Thyroid gland (tissue), 4 donors: ENCODE data around the gene FAM98A. TPM values are rescaled to one million over a fixed set of nuclear protein-coding genes. Genes with fewer than 3 reads are reported as not detected.

ENCODE experiments used
- DNase-seq, 2 donors: peaks; one replicate each; pipeline ENCODE4 v3.0.0-alpha.2; 2019
- H3K27ac ChIP-seq, 3 donors: fragments of 200-600 bp; sonication (generic); 1 replicate in 2 of 3; 2 replicates in 1 of 3; pipeline ENCODE4 v1.5.1; 2016 to 2019; ENCODE audit warnings: mild to moderate bottlenecking in 1 of 3, moderate library complexity in 1 of 3
- H3K27me3 ChIP-seq: fragments of 200-600 bp; sonication (generic); one replicate; pipeline ENCODE4 v1.5.1; 2019
- H3K36me3 ChIP-seq, 2 donors: fragments of 200-600 bp; sonication (generic); one replicate each; pipeline ENCODE4 v1.5.1; 2016 to 2019
- H3K4me1 ChIP-seq, 2 donors: fragments of 200-600 bp; sonication (generic); one replicate each; pipeline ENCODE4 v1.5.1; 2017 to 2019
- H3K4me3 ChIP-seq, 3 donors: fragments of 200-600 bp; sonication (generic); replicated peaks in 1 of 3; 1 replicate in 2 of 3; 2 replicates in 1 of 3; pipeline ENCODE4 v1.5.1; 2016; ENCODE audit warnings: mild to moderate bottlenecking in 1 of 3
- H3K9me3 ChIP-seq: fragments of 200-600 bp; sonication (generic); one replicate; pipeline ENCODE4 v1.5.1; 2017
- CTCF ChIP-seq, 6 experiments: fragments of 200-600 bp in 3 of 6; fragments of 450-650 bp in 3 of 6; sonication (generic) in 3 of 6; IDR thresholded peaks; one replicate each; pipeline ENCODE4 v1.5.1; 2016 to 2019; ENCODE audit warnings: antibody characterized with exemption in 6 of 6, mild to moderate bottlenecking in 2 of 6, inconsistent platforms in 1 of 6, moderate library complexity in 1 of 6
- POLR2A ChIP-seq, 2 donors: fragments of 450-650 bp; IDR thresholded peaks; one replicate each; pipeline ENCODE4 v1.6.1; 2017; ENCODE audit warnings: antibody characterized with exemption in 2 of 2, mild to moderate bottlenecking in 2 of 2, moderate library complexity in 1 of 2
- WGBS, 2 donors: methylation state at CpG; one replicate each; pipeline ENCODE4 v1.1.5; 2017; 5-methylcytosine and 5-hydroxymethylcytosine counted together
- intact Hi-C: fragments of 100-400 bp; cut with DNase I; formaldehyde crosslinking; loops from one replicate; pipeline ENCODE4 v1.15.1; 2023
- total RNA-seq, 4 donors: library from RNA; depleted of rRNA; stranded (reverse); fragments of >200 nt; gene quantifications; one replicate each; pipeline ENCODE4 v1.2.3, GENCODE V29; 2016

Gene FAM98A
- total RNA-seq, 4 donors from 2014 or later = 30.9 to 101 (median 70.7) TPM

- WGBS, 2 donors = 88% methylated on average over 2 of the region's 2 CpGs
- Histone ChIP-seq H3K9me3 (no peaks in the 10 kb centered on the region), H3K4me1 (no peaks in the 10 kb centered on the region), H3K4me3 (no peak overlapping the region), H3K36me3 (no peaks in the 10 kb centered on the region), H3K27me3 (no peaks in the 10 kb centered on the region), H3K27ac (no peak overlapping the region)
- intact Hi-C loops = no loop called here
- TF ChIP-seq POLR2A (IDR thresholded peaks at IDR 0.05) = no peak
- no peak for TF ChIP-seq CTCF (IDR thresholded peaks at IDR 0.05)
- no peak for DNase-seq
Observed at GRCh38 chr2:33617401-33617800, 18.3 kb upstream of the FAM98A start.

GRCh38 chr2:33616873-33617272, 17.8 kb upstream of the FAM98A start:
- DNase-seq = no peak
- Histone ChIP-seq H3K9me3 (no peaks in the 10 kb centered on the region), H3K36me3 (no peaks in the 10 kb centered on the region), H3K4me1 (no peaks in the 10 kb centered on the region), H3K27me3 (no peaks in the 10 kb centered on the region), H3K27ac (no peak overlapping the region), H3K4me3 (no peak overlapping the region)
- WGBS, 2 donors = 84 to 86% methylated on average over 2 of the region's 2 CpGs
- no peak for TF ChIP-seq CTCF (IDR thresholded peaks at IDR 0.05)
- no peak for TF ChIP-seq POLR2A (IDR thresholded peaks at IDR 0.05)
- intact Hi-C loops = no loop called here

GRCh38 chr2:33614190-33614589, 15.1 kb upstream of the FAM98A start:
- no peak for DNase-seq
- Histone ChIP-seq H3K4me1 (no peaks in the 10 kb centered on the region), H3K36me3 (no peaks in the 10 kb centered on the region), H3K27me3 (no peaks in the 10 kb centered on the region), H3K4me3 (no peak overlapping the region), H3K27ac (no peak overlapping the region), H3K9me3 (no peaks in the 10 kb centered on the region)
- TF ChIP-seq CTCF (IDR thresholded peaks at IDR 0.05) (no peak), POLR2A (IDR thresholded peaks at IDR 0.05) (no peak)
- intact Hi-C loops = no loop called here

GRCh38 chr2:33607905-33608304, 8.8 kb upstream of the FAM98A start:
- 76 to 88% methylated on average over 2 of the region's 2 CpGs for WGBS, 2 donors
- no peak for DNase-seq
- Histone ChIP-seq H3K4me1 (peaks cover 0 to 11% of the 10 kb centered on the region in 2 donors), H3K27ac (no peak overlapping the region), H3K36me3 (no peaks in the 10 kb centered on the region), H3K9me3 (no peaks in the 10 kb centered on the region), H3K4me3 (no peak overlapping the region), H3K27me3 (no peaks in the 10 kb centered on the region)
- TF ChIP-seq POLR2A (IDR thresholded peaks at IDR 0.05) (no peak), CTCF (IDR thresholded peaks at IDR 0.05) (no peak)
- intact Hi-C loops = no loop called here

- Histone ChIP-seq H3K27me3 (no peaks in the 10 kb centered on the region), H3K4me3 (no peak overlapping the region), H3K4me1 (peaks cover 0 to 11% of the 10 kb centered on the region in 2 donors), H3K9me3 (no peaks in the 10 kb centered on the region), H3K27ac (no peak overlapping the region), H3K36me3 (no peaks in the 10 kb centered on the region)
- 58 to 75% methylated on average over 4 of the region's 4 CpGs for WGBS, 2 donors
- no peak for TF ChIP-seq CTCF (IDR thresholded peaks at IDR 0.05)
- no peak for TF ChIP-seq POLR2A (IDR thresholded peaks at IDR 0.05)
- intact Hi-C loops = no loop called here
- DNase-seq = no peak
Observed at GRCh38 chr2:33607251-33607721, 8.2 kb upstream of the FAM98A start.
